CD4-positive, alpha-beta T cell treated with Interleukin-4 for 1 hour (primary cell): ENCODE results near the gene HELB.
A peak's percentile ranks its signal among the peaks of the same experiment; 100 is the strongest.

Source experiments
- DNase-seq, 2 donors: peaks; one replicate each; pipeline ENCODE4 v3.0.0-alpha.2; 2020 to 2022

The HELB gene

DNA sequence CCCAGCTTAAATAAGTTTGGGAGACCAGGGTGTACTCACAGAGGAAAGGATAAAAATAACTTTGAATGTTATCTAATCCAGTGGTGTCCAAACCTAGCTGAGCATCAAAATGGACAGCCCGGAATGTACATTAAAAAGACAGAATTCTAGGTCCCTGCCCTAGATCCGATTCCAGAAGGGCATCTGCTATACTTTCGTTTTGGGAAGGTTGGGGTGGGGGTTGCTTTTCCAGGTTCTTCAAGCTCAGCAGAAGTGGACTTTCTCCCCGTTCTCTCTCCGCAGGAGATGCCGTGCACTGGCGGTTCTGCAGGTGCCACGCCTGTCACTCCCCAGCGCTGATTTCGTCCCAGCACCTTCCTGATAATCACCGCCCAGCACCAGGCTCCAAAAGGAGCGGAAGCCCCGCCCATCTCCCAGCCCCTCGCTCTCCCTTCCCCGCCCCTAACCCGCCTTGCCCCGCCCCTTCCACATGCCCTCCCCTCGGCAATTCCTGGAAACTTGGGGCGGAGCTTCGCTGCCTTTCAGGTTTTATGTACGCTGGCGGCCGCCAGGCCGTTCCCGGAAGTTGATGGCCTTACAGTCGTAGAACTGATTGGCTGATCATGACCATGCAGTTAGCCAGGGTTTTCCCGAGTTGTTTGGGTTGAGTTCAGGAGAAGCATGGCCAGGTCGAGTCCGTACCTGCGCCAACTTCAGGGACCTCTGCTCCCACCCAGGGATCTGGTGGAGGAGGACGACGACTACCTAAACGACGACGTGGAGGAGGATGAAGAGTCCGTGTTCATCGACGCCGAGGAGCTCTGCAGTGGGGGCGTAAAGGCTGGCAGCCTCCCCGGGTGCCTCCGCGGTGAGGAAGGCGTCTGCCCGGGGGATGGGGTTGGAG is at the start of gene HELB:
Gene HELB (plus strand): TSS at position 550 of the 883 bp plus-strand sequence. CDS start 111 bp downstream, at position 661.
- DNase-seq, result peak; percentile 97 to 98

GRCh38 chr12:66252771-66253170 is 49.5 kb upstream of the HELB start:
- DNase-seq, result no peak

GRCh38 chr12:66255737-66256136 is 46.6 kb upstream of the HELB start:
- DNase-seq, result no peak

- DNase-seq, result no peak
These were observed 44.3 kb upstream of the HELB start for GRCh38 chr12:66258011-66258410.

DNA sequence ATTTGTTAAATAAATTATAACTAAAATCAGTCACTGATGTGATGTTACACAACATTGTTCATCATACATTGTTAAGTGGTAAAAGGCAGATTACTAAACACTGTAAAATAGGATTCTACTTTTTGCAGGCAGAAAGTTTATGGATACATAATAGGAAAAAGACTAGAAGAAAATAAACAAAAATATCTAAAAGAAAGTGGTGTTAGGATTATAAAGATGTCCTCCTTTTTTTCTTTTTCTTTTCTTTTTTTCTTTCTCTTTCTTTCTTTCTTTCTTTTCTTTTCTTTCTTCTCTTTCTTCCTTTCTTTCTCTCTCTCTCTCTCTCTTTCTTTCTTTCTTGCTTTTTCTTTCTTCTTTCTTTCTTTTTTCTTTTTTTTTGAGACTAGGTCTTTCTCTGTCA is 39.6 kb upstream of the HELB start:
- DNase-seq, result no peak

DNA sequence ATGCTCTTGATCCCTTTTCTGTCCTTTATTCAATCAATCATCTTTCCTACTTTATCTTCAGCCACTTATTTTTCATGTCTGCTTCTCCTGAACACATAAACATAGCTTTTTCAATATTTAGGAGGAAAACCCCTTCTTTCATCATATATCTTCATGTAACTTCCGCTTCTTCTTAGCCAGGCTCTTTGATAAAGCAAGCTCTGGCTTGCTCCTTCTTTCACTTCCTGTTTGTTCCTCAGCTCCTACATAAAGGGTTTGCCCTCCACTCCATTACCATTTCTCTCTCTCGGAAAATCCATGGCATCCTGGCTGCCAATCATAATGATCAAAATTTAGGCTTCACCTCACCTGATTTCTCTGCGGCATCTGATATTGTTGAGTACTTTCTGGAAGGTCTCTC is 33.7 kb upstream of the HELB start:
- peak in 1 of 2 donors; percentile 22 for DNase-seq

GRCh38 chr12:66269142-66269541 is 33.2 kb upstream of the HELB start:
- DNase-seq, result no peak

DNA sequence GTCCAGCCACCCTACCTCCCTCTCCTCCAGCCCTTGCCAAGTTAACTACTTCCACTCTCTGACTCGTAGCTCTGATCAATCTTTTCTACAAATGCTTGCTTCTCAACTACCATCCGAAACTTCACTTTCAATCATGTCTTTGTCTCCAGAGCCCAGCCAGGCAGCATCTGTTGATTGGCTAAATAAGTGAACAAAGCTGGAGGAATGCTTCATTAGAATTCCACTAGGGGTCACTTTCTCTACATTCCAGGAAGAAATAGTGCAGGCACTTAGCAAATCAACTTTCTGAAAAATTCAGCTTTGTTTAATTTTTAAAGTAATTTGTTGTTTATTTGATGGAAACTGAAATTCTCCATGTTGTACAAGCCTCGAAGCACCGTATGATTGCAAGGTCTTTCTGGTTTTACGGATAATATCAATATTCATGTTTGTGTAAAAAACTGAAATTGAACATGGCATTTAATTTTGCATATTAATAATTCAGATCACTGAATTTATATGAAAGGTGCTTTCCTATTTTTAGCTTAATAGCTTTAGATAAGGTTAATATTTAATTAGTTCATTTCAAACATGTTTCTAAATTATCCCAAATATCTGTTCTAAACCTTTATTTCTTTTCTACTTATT is 32.4 kb upstream of the HELB start:
- peak in 1 of 2 donors; percentile 69 for DNase-seq

DNA sequence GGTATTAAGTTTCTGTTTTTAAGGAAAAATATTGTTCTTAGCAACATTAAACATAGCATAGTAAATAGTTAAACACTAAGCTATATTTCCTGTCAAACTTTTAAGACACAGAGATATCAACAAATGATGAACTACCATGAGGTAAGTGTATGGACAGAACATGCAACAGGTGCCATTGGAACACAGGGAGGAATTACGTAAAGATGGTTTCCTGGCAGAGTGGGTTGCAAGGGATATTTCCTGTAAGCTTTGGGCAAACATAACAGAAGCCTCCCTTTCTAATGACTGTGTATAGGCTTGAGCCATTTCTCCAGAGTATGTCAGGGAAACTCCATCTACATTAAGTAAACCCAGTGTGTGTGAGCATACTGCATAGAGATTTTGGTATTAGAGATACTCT is 31.7 kb upstream of the HELB start:
- DNase-seq, result no peak

GRCh38 chr12:66272650-66273049 is 29.6 kb upstream of the HELB start:
- no peak for DNase-seq

DNA sequence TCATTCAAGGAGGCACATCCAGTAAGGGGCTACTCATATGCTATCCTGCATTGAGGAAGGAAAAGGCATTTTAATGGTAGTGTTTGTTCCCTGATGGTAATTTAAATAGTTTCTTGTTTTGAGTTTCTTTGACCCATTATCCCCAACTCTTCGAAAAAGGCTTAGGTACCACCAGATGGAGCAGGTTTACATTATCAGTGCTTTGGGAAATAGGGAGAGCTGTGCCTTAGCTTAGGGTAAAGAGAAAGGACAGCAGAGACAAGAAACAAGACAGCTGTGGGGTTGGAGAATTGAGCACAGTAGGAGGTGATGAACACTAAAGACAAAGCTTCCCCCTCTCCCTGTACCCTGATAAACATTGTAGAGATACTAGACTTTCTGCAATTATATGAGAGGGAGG is 29.1 kb upstream of the HELB start:
- no peak for DNase-seq

- no peak for DNase-seq
These were observed 27.3 kb upstream of the HELB start for GRCh38 chr12:66275040-66275439.

- peak; percentile 46 to 60 for DNase-seq
These were observed 23.1 kb upstream of the HELB start for GRCh38 chr12:66279123-66279712.

DNA sequence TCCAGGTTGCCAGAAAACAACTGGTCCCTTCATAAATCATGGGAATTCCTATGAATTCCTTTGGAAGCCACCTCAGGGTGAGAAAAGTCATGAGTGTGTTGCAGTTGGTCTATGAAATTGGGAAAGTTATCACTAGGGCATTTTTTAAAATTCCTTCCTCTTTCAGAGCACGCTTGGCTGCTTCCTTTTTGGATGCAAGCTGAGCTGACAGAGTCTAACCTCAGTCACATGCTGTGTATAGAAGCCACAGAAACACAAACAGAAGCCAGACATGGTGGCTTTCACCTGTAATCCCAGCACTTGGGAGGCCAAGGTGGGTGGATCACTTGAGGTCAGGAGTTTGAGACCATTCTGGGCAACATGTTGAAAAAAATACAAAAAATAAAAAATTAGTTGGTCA is 21.7 kb upstream of the HELB start:
- DNase-seq, result no peak

- DNase-seq, result no peak
These were observed 20.0 kb upstream of the HELB start for GRCh38 chr12:66282244-66282643.

GRCh38 chr12:66287275-66287674 is 15.0 kb upstream of the HELB start:
- DNase-seq, result no peak

- peak; percentile 65 to 87 for DNase-seq
These were observed 14.2 kb upstream of the HELB start for GRCh38 chr12:66288121-66288520.

DNA sequence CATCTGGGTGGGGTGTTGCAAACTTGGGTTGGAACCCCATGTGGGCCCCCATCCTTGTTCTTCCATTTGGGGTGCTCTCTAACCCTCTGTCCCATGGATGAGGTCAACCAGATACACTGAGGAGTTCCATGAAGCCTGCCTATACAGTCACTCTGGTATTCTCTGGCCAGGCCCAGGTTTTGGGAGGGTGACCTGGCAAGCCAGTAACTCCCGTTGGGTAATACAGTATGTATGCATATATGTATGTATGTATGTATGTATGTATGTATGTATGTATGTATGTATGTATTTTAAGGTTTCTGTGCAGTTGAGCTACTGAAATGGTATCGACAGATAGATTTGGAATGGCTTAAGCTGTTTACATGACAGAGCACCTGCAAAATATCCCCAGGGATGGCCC is 12.8 kb upstream of the HELB start:
- no peak for DNase-seq

DNA sequence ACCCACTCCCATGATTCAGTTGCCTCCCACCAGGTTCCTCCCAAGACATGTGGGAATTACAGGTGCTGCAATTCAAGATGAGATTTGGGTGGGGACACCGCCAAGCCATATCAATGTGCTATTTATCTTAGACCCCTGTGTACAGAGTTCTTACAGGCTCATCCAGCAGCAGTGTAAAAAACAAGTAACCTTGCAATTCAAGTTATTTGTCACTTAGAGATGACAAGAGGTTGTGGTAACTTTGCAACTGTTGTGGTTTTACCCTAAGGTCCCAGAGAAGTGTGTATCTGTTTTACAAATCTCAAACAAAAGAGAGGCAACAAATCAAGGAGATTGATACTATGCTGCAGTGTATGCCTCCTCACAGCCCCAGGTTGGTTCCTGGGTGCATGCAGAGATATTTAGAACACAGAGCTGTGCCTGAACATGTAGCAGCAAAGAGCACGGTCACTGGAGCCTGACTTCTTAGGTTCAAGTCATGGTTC is 11.5 kb upstream of the HELB start:
- peak in 1 of 2 donors; percentile 61 for DNase-seq

- no peak for DNase-seq
These were observed 6.1 kb upstream of the HELB start for GRCh38 chr12:66296176-66296683.

DNA sequence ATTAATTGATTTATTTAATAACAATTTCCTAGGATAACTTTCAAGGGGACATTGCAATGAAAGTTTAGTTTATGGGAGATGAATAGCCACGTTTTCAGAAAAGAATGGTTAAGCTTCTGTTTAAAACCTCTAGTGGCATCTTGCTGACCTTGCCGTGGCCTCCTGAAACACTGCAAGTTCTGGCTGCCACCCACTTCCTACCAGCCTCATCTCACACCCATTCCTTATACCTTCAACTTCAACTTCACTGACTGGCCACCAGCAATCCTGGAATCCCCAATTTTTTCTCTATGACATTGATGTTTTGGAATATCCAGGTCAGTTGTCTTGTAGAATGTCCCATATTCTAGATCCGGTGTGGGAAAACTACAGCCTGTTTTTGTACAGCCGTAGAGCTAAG is 5.2 kb upstream of the HELB start:
- DNase-seq, result no peak

DNA sequence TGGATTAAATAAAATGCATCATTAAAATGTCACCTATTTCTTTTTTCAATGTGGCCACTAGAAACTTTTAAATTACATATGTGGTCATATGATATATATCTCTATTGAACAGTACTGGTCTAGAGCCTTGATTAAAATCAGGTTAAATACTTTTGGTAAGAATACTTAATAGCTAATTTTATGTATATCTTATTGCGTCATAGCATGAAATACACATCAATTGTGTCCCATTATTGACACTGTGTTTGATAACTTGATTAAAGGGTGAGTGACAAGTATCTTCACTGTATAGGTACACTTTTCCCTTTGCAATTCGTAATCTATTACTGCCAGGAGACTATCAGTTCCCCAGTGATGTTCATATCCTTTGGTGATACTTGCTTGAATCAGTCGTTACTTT is 4.4 kb upstream of the HELB start:
- no peak for DNase-seq

- DNase-seq, result no peak
These were observed 505 bp downstream of the HELB start for GRCh38 chr12:66302827-66303169.

DNA sequence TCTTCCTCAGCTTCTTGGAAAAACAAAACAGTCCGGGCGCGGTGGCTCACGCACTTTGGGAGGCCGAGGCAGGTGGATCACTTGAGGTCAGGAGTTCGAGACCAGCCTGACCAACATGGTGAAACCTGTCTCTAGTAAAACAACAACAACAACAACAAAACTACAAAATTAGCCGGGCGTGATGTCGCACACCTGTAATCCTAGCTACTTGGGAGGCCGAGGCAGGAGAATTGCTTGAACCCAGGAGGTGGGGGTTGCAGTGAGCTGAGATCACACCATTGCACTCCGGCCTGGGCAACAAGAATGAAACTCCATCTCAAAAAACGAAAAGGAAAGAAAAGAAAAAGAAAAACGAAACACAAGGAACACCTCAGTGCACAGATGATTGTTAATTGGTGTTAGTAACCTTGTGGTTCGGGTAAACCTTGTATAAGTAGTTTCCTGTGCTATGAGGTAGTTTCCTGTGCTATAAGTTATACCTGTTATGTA is 1.1 kb downstream of the HELB start:
- peak in 1 of 2 donors; percentile 77 for DNase-seq
